ENCODE data around the gene OR56A3.

Gene OR56A3

GRCh38 chr11:5966958-5967357, 24.9 kb downstream of the OR56A3 start:
- in situ Hi-C loops (cut with HindIII; ENCODE audit: low sequenced_read_pairs), result no loop called here
- no peak for DNase-seq (ENCODE audit: low read depth)
- H3K4me3 ChIP-seq (ENCODE audit: low read depth, low read length), result no peak overlapping the region
- TF ChIP-seq CTCF (IDR thresholded peaks at IDR 0.05; ENCODE audit: low read depth, low read length, missing control alignments), result no peak

GRCh38 chr11:5967708-5968107, 25.7 kb downstream of the OR56A3 start:
- TF ChIP-seq CTCF (IDR thresholded peaks at IDR 0.05; ENCODE audit: low read depth, low read length, missing control alignments), result no peak
- no peak for DNase-seq (ENCODE audit: low read depth)
- in situ Hi-C loops (cut with HindIII; ENCODE audit: low sequenced_read_pairs), result no loop called here
- no peak overlapping the region for H3K4me3 ChIP-seq (ENCODE audit: low read depth, low read length)

- DNase-seq (ENCODE audit: low read depth), result no peak
- TF ChIP-seq CTCF (IDR thresholded peaks at IDR 0.05; ENCODE audit: low read depth, low read length, missing control alignments), result no peak
- in situ Hi-C loops (cut with HindIII; ENCODE audit: low sequenced_read_pairs), result no loop called here
- H3K4me3 ChIP-seq (ENCODE audit: low read depth, low read length), result no peak within 1 kb of the TSS
Measured at GRCh38 chr11:5968394-5968793, 26.3 kb downstream of the OR56A3 start, which contains the start of gene OR56A5. TSS of gene OR56A5 (minus strand) at chr11:5968494. CDS start at chr11:5968494, 0 bp downstream.

GRCh38 chr11:5973530-5973929, 31.5 kb downstream of the OR56A3 start:
- TF ChIP-seq CTCF (IDR thresholded peaks at IDR 0.05; ENCODE audit: low read depth, low read length, missing control alignments), result no peak
- DNase-seq (ENCODE audit: low read depth), result no peak
- H3K4me3 ChIP-seq (ENCODE audit: low read depth, low read length), result no peak overlapping the region
- in situ Hi-C loops (cut with HindIII; ENCODE audit: low sequenced_read_pairs), result no loop called here

- TF ChIP-seq CTCF (IDR thresholded peaks at IDR 0.05; ENCODE audit: low read depth, low read length, missing control alignments), result no peak
- H3K4me3 ChIP-seq (ENCODE audit: low read depth, low read length), result no peak overlapping the region
- in situ Hi-C loops (cut with HindIII; ENCODE audit: low sequenced_read_pairs), result loop anchor here (5.0 kb wide), 1 partner anchor 59 kb away; no protein-coding TSS in a partner anchor
- no peak for DNase-seq (ENCODE audit: low read depth)
Measured at GRCh38 chr11:5983443-5983842, 41.4 kb downstream of the OR56A3 start.

GRCh38 chr11:5986885-5987284, 44.8 kb downstream of the OR56A3 start, which contains the start of gene OR52L1:
TSS of gene OR52L1 (minus strand) at chr11:5986985. CDS start at chr11:5986930, 55 bp downstream.
- in situ Hi-C loops (cut with HindIII; ENCODE audit: low sequenced_read_pairs), result no loop called here
- H3K4me3 ChIP-seq (ENCODE audit: low read depth, low read length), result no peak within 1 kb of the TSS
- DNase-seq (ENCODE audit: low read depth), result no peak
- TF ChIP-seq CTCF (IDR thresholded peaks at IDR 0.05; ENCODE audit: low read depth, low read length, missing control alignments), result no peak

GRCh38 chr11:5989203-5989602, 47.2 kb downstream of the OR56A3 start:
- in situ Hi-C loops (cut with HindIII; ENCODE audit: low sequenced_read_pairs), result no loop called here
- no peak for DNase-seq (ENCODE audit: low read depth)
- H3K4me3 ChIP-seq (ENCODE audit: low read depth, low read length), result no peak overlapping the region
- TF ChIP-seq CTCF (IDR thresholded peaks at IDR 0.05; ENCODE audit: low read depth, low read length, missing control alignments), result no peak

Data from astrocyte of the cerebellum (primary cell).